ENCODE data around the gene U2AF1L4. TPM values are rescaled to one million over a fixed set of nuclear protein-coding genes. Genes with fewer than 3 reads are reported as not detected.

U2AF1L4 gene
- total RNA-seq, 3 donors from 2014 or later = 19.7 to 32.4 (median 32.1) TPM

GRCh38 chr19:35732540-35733179 is 12.6 kb downstream of the U2AF1L4 start:
- Histone ChIP-seq H3K9me3 (no peaks in the 10 kb centered on the region), H3K4me3 (no peak overlapping the region), H3K4me1 (ENCODE audit: low read depth) (no peaks in the 10 kb centered on the region), H3K36me3 (ENCODE audit: low read depth) (peaks cover 26% of the 10 kb centered on the region)
- intact Hi-C loops (cut with DNase I, micrococcal nuclease) = no loop called here
- TF ChIP-seq CTCF (IDR thresholded peaks at IDR 0.05) = no peak
- ATAC-seq (no peak), DNase-seq (peak in 1 of 3 donors; percentile 43)

GRCh38 chr19:35731779-35732405 is 13.3 kb downstream of the U2AF1L4 start:
- Histone ChIP-seq H3K36me3 (ENCODE audit: low read depth) (peaks cover 27% of the 10 kb centered on the region), H3K9me3 (no peaks in the 10 kb centered on the region), H3K4me1 (ENCODE audit: low read depth) (no peaks in the 10 kb centered on the region), H3K4me3 (no peak overlapping the region)
- DNase-seq = peak in 1 of 3 donors; percentile 45
- ATAC-seq = no peak
- intact Hi-C loops (cut with DNase I, micrococcal nuclease) = no loop called here
- TF ChIP-seq CTCF (IDR thresholded peaks at IDR 0.05) = no peak

- peaks cover 26% of the 10 kb centered on the region for H3K36me3 ChIP-seq (ENCODE audit: low read depth)
- DNase-seq = peak in 1 of 3 donors; percentile 43
- intact Hi-C loops (cut with DNase I, micrococcal nuclease) = no loop called here
- ATAC-seq = no peak
- no peaks in the 10 kb centered on the region for H3K4me1 ChIP-seq (ENCODE audit: low read depth)
- no peak overlapping the region for H3K4me3 ChIP-seq
- TF ChIP-seq CTCF (IDR thresholded peaks at IDR 0.05) = no peak
- no peaks in the 10 kb centered on the region for H3K9me3 ChIP-seq
Measured at GRCh38 chr19:35731353-35731752, 13.9 kb downstream of the U2AF1L4 start.

- H3K4me1 ChIP-seq (ENCODE audit: low read depth) = no peaks in the 10 kb centered on the region
- peaks cover 28% of the 10 kb centered on the region for H3K36me3 ChIP-seq (ENCODE audit: low read depth)
- no peaks in the 10 kb centered on the region for H3K9me3 ChIP-seq
- intact Hi-C loops (cut with DNase I, micrococcal nuclease) = no loop called here
- DNase-seq (no peak), ATAC-seq (no peak)
- no peak overlapping the region for H3K4me3 ChIP-seq
- no peak for TF ChIP-seq CTCF (IDR thresholded peaks at IDR 0.05)
Measured at GRCh38 chr19:35730326-35730725, 14.9 kb downstream of the U2AF1L4 start.

GRCh38 chr19:35729763-35730162 is 15.5 kb downstream of the U2AF1L4 start:
- intact Hi-C loops (cut with DNase I, micrococcal nuclease) = no loop called here
- DNase-seq (no peak), ATAC-seq (no peak)
- no peaks in the 10 kb centered on the region for H3K9me3 ChIP-seq
- H3K36me3 ChIP-seq (ENCODE audit: low read depth) = peaks cover 33% of the 10 kb centered on the region
- no peak for TF ChIP-seq CTCF (IDR thresholded peaks at IDR 0.05)
- H3K4me1 ChIP-seq (ENCODE audit: low read depth) = no peaks in the 10 kb centered on the region
- H3K4me3 ChIP-seq = no peak overlapping the region
